Left ventricle myocardium inferior (tissue), 1 donor: ENCODE data around the gene FLOT1. TPM values are rescaled to one million over a fixed set of nuclear protein-coding genes. Genes with fewer than 3 reads are reported as not detected.

Source experiments
- DNase-seq: peaks from one replicate; pipeline ENCODE4 v3.0.0-alpha.2; 2020
- H3K27ac ChIP-seq: fragments of 200-600 bp; replicated peaks from 2 replicates; pipeline ENCODE4 v1.8.0; 2021
- H3K27me3 ChIP-seq: fragments of 200-600 bp; 2 replicates; pipeline ENCODE4 v1.8.0; 2021; ENCODE audit warnings: low read depth
- H3K36me3 ChIP-seq: fragments of 200-600 bp; 2 replicates; pipeline ENCODE4 v1.8.0; 2021
- H3K4me1 ChIP-seq: fragments of 200-600 bp; 2 replicates; pipeline ENCODE4 v1.8.0; 2021
- H3K4me3 ChIP-seq: fragments of 200-600 bp; 2 replicates; pipeline ENCODE4 v1.8.0; 2021; ENCODE audit warnings: mild to moderate bottlenecking, moderate library complexity
- H3K9me3 ChIP-seq: fragments of 200-600 bp; replicated peaks from 2 replicates; pipeline ENCODE4 v1.8.0; 2021
- intact Hi-C: fragments of 100-400 bp; cut with micrococcal nuclease; formaldehyde crosslinking; loops from one replicate; pipeline ENCODE4 v1.11.0; 2022
- total RNA-seq: library from RNA; stranded (reverse); fragmentation: NEBNext Ultra II Directional; extraction: Animal tissue kit (Norgen Biotek cat#: 25700); gene quantifications from one replicate; pipeline ENCODE4 v1.2.1, GENCODE V29; 2021
- TF ChIP-seq, protein P1 (sequence below): fragments of 200-600 bp; IDR thresholded peaks from 2 replicates; pipeline ENCODE4 v1.8.0; 2021; ENCODE audit warnings: antibody characterized with exemption, mild to moderate bottlenecking, borderline replicate concordance
- donor health status: DM: no; HTN: yes; CAD: no; lungs with severe emphysema.

The FLOT1 gene
- total RNA-seq, 1 donor from 2014 or later = 223 TPM

DNA sequence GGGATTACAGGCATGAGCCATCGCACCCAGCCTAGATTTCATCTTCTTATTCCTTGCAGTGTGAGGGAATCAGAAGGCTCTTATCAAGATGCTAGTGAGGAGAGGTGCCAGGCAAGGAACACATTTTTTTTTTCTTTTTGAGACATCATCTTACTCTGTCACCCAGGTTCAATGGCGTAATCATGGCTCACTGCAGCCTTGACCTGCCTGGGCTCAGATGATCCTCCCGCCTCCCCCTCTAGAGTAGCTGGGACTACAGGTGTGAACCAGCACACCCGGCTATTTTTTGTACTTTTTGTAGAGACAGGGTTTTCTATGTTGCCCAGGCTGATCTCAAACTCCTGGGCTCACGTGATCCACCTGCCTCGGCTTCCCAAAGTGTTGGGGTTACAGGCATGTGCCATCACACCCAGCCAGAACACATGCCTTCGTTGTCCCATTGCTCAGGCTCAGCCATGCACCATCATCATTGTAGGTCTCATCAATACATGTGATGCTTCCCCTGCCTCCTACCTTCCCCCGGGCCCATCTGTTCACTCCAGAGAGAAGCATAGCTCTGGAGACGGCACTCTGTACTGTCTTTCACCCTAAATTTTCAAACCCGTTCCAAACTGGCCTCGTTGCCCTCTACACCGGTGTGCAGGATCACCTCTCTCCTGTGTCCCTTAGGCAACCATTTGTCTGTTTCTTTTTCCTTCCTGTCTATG lies 10.1 kb downstream of the FLOT1 start:
- H3K4me3 ChIP-seq = no peak overlapping the region
- H3K36me3 ChIP-seq = peaks cover 98% of the 10 kb centered on the region
- no peaks in the 10 kb centered on the region for H3K27me3 ChIP-seq
- intact Hi-C loops = no loop called here
- no peak for DNase-seq
- H3K27ac ChIP-seq = no peak overlapping the region
- TF ChIP-seq, protein P1, sequence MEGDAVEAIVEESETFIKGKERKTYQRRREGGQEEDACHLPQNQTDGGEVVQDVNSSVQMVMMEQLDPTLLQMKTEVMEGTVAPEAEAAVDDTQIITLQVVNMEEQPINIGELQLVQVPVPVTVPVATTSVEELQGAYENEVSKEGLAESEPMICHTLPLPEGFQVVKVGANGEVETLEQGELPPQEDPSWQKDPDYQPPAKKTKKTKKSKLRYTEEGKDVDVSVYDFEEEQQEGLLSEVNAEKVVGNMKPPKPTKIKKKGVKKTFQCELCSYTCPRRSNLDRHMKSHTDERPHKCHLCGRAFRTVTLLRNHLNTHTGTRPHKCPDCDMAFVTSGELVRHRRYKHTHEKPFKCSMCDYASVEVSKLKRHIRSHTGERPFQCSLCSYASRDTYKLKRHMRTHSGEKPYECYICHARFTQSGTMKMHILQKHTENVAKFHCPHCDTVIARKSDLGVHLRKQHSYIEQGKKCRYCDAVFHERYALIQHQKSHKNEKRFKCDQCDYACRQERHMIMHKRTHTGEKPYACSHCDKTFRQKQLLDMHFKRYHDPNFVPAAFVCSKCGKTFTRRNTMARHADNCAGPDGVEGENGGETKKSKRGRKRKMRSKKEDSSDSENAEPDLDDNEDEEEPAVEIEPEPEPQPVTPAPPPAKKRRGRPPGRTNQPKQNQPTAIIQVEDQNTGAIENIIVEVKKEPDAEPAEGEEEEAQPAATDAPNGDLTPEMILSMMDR = no peak
- no peaks in the 10 kb centered on the region for H3K9me3 ChIP-seq
- H3K4me1 ChIP-seq = peaks cover 35% of the 10 kb centered on the region

DNA sequence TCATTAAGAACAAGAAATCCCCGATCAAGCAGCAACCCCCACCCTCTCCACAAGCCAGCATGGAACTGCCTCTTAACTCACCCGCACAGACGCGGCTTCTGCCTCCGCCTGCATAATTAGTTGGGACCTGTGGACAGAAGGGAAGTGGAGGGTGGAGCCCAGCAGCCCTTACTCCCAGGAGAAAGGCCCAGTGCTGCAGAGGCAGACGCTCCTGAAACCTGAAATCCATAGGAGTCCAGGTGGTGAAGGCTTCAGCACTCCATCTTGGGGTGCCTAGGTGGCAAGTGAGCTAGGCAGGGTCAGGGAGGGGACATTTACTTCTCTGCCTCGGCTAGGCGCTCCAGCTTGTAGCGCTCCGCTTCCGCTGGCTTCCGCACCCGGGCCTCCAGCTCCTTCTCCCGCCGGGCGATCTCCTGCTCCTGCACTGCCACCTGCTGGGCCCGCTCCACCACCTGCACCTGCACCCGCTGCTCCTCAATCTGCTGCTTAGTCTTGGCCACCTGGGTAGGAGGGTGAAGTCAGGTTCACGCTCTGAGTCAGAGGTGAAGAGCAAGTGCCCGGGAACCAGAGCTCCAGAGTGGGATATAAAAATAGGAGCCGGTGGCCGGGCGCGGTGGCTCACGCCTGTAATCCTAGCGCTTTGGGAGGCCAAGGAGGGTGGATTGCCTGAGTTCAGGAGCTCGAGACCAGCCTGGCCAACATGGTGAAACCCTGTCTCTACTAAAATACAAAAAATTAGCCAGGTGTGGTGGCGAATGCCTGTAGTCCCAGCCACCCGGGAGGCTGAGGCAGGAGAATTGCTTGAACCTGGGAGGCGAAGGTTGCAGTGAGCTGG lies 11.7 kb downstream of the FLOT1 start:
- peak; percentile 74 for DNase-seq
- Histone ChIP-seq H3K36me3 (peaks cover 96% of the 10 kb centered on the region), H3K9me3 (no peaks in the 10 kb centered on the region), H3K27ac (peak overlapping the region; percentile 58), H3K4me1 (peaks cover 32% of the 10 kb centered on the region), H3K4me3 (peak overlapping the region; percentile 27), H3K27me3 (no peaks in the 10 kb centered on the region)
- TF ChIP-seq, protein P1 = peak; percentile 76
- intact Hi-C loops = no loop called here

DNA sequence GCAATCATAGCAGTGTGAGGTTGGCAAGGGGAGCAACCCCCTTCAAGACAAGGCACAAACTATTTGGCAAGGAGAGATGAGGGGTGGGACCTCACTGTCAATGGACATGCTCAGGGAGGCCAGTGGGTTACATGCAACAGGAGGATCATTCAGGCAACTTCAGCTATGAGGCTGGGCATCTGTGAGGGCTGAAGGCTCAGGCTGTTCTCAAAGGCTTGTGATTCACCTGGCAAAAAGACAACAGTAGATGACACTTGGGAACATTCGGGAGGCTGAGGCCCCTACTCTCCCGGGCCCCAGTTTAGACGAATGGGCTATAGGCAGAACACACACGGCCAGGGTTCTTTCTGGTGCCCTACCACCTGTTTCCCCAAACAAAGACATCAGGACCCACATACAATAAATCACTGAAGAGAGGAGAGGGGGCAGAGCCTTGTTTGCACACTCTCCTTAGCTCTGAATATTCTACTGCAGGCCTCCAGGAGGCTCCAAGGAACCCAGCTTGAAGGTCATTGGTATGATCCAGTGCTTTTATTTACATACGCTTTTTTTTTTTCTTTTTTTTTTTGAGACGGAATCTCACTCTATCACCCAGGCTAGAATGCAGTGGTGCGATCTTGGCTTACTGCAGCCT lies 14.4 kb downstream of the FLOT1 start:
- no peaks in the 10 kb centered on the region for H3K27me3 ChIP-seq
- no peak for DNase-seq
- H3K9me3 ChIP-seq = no peaks in the 10 kb centered on the region
- peaks cover 96% of the 10 kb centered on the region for H3K36me3 ChIP-seq
- H3K4me3 ChIP-seq = no peak overlapping the region
- intact Hi-C loops = no loop called here
- TF ChIP-seq, protein P1 = no peak
- H3K27ac ChIP-seq = peak overlapping the region; percentile 15
- H3K4me1 ChIP-seq = peaks cover 55% of the 10 kb centered on the region

DNA sequence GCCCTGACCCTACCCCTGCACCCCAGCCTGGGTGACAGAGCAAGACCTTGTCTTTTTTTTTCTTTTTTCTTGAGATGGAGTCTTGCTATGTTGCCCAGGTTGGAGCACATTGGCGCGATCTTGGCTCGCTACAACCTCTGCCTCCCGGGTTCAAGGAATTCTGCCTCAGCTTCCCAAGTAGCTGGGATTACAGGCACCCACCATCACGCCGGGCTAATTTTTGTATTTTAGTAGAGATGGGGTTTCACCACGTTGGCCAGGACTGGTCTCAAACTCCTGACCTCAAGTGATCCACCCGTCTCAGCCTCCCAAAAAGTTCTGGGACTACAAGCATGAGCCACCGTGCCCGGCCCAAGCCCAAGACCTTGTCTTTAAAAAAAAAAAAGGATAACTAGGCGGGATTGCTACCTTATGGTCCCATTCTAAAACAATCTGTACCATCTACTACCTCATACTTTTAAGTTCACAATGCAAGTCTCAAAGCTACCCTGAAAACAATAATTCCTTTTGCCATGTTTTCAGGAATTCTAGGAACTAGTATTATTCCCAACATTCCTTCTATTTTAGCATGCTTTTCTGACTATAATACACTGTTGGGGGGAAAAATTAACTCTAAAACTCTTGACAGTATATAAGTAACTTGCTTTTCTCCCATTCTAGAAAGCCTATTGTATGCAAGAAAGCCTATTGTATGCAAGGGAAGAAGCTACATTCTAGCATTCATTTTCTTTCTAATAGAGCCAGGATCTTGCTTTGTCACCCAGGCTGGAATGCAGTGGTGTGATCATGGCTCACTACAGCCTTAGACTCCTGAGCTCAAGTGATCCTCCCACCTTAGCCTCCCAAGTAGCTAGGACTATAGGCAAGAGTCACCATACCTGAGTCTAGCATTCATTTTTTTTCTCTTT lies 15.7 kb downstream of the FLOT1 start:
- Histone ChIP-seq H3K4me3 (no peak overlapping the region), H3K9me3 (no peaks in the 10 kb centered on the region), H3K27ac (peak overlapping the region; percentile 15), H3K27me3 (no peaks in the 10 kb centered on the region), H3K4me1 (peaks cover 65% of the 10 kb centered on the region), H3K36me3 (peaks cover 87% of the 10 kb centered on the region)
- intact Hi-C loops = no loop called here
- TF ChIP-seq, protein P1 = no peak
- no peak for DNase-seq
